Activated T-cell treated with anti-CD3 and anti-CD28 coated beads for 24 hours (primary cell): ENCODE data around the gene ZNF775.

Experiments used
- DNase-seq: peaks from one replicate; pipeline ENCODE4 v3.0.0-alpha.2; 2020; ENCODE audit warnings: low read depth

The ZNF775 gene

GRCh38 chr7:150441524-150441923, 62.4 kb downstream of the ZNF775 start:
- DNase-seq: no peak

DNA sequence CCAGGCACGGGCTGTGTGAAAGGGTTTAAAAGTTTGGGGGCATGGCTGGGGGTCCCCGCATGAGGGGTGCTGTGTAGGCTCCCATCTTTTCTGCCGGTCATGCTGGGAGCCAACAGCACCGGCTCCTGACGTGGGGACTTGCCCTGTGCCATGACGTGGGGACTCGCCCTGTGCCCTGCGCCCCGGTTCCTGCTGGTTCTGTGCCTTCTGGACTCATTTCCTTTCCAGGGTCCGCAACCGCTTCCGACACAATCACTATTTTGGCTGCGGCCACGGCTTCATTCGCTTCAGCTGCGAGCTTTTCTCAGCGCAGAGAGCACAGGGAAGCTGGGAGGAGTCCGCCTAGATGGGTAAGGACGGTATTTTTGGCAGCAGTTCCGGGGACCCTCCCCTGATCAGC, 63.7 kb downstream of the ZNF775 start:
- DNase-seq: no peak

- DNase-seq: no peak
These were observed 64.8 kb downstream of the ZNF775 start for GRCh38 chr7:150443793-150444540.

GRCh38 chr7:150444674-150445365, 65.7 kb downstream of the ZNF775 start:
- DNase-seq: no peak

- no peak for DNase-seq
These were observed 67.3 kb downstream of the ZNF775 start for GRCh38 chr7:150446288-150446938.
